GM18517 (cell line): ENCODE results near the gene TET1.
"Not testable (repeated sequence)": the region's sequence is repeated elsewhere in the genome, so short reads cannot be mapped to it uniquely, and the experiment has no call there.

Experiments used
- ATAC-seq: cut with Tn5 transposase; IDR thresholded peaks from one replicate; pipeline ENCODE4 v1.9.1; 2021; ENCODE audit warnings: mild to moderate bottlenecking, moderate library complexity; ENCODE audit not compliant: unreplicated experiment

Gene TET1

DNA sequence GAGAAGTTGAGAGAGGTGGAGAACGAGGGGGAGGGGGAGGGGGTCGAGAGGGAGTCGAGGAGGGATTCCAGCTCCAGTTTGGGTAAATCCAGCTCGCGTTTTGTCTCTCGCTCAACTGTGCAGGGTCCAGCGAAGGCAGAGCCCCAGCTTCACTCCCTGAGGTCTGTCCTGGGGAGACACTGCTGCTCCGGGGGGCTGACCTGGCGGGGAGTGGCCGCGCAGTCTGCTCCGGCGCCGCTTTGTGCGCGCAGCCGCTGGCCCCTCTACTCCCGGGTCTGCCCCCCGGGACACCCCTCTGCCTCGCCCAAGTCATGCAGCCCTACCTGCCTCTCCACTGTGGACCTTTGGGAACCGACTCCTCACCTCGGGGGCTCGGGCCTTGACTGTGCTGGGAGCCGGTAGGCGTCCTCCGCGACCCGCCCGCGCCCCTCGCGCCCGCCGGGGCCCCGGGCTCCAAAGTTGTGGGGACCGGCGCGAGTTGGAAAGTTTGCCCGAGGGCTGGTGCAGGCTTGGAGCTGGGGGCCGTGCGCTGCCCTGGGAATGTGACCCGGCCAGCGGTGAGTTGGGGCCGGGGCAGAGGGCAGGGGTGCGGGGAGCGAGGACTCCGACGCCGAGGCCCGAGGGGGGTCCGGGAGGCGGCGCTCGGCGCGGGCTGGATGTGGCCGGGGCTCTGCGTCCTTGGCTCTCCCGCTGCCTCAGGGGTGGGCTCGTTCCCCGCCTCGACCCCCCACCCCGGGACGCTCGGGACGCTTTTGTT lies at the start of gene TET1:
Gene TET1 (plus strand): TSS at position 152 of the 757 bp plus-strand sequence. CDS start 12,002 bp downstream, outside the sequence.
- no peak for ATAC-seq

DNA sequence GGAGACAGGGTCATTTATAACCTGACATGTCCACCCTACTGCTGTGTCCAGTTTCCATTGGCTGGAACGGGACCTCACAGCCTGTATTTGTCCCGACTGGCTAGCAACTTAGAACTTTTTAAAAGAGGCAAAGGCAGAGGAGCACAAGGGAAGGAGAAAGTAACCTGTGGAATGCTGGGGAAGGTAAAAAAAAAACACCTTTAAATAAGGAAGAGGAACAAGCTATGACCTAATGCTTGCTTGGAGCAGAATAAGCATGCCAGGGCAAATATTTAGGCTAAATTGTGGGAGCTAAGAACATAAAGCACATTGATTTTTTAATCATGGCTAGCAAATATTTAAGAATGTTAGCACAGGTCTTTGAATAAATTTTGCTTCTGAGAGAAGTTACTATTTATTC lies 43.9 kb upstream of the TET1 start:
- not testable (repeated sequence) for ATAC-seq

DNA sequence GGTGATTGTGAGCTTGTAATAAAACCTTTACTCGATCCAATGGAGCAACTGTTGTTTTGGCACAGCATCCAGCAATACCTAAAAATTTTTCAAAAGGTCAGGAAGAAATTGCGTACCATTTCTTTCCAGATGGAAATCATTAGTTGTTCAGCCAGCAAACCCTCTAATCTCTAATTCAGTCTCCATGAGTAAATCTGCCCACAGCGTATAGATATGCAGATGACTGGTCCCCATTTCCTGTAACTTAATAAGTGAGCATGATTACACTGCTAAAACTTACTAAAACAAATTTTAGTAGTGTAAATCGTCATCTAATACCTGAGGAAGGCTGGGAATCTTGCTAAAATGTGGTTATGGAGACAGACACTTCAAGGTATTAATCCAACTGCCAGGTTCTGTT lies 43.4 kb upstream of the TET1 start:
- ATAC-seq = no peak

DNA sequence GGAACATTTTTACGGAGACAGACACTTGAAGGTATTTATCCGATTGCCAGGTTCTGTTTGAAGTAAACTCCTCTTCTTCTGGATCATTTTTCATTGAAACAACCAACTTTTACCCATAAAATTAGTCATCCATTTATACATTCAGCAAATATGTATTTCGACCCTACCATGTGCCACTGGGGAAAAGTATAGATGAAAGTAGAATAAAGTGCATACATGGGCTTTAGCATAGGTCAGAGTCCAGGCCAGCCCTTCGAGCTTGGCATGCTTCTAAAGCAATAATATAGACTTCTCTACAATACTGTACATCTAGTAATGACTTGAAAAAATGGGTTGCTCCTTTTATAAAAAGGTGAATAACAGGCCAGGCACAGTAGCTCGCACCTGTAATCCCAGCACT lies 42.9 kb upstream of the TET1 start:
- ATAC-seq = no peak

DNA sequence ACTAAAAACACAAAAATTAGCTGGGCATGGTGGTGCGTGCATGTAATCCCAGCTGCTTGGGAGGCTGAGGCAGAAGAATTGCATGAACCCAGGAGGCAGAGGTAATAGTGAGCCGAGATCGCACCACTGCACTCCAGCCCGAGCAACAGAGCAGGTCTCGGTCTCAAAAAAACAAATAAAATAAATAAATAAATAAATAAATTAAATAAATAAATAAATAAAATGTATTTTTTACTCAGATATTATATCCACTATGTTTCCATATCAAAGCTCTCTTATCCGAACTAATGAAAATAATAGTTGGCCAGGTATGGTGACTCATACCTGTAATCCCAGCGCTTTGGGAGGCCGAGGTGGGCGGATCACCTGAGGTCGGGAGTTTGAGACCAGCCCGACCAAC lies 41.5 kb upstream of the TET1 start:
- not testable (repeated sequence) for ATAC-seq

DNA sequence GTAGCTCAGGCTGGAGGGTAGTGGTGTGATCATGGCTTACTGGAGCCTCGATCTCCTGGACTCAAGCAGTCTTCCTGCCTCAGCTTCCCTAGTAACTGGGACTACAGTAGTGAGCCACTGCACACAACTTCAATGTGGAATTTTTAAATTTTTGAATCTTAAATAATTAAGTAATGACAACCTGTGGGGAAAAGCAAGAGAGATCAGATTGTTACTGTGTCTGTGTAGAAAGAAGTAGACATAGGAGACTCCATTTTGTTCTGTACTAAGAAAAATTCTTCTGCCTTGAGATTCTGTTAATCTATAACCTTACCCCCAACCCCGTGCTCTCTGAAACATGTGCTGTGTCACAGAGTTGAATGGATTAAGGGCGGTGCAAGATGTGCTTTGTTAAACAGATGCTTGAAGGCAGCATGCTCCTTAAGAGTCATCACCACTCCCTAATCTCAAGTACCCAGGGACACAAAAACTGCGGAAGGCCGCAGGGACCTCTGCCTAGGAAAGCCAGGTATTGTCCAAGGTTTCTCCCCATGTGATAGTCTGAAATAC lies 34.6 kb upstream of the TET1 start:
- not testable (repeated sequence) for ATAC-seq

DNA sequence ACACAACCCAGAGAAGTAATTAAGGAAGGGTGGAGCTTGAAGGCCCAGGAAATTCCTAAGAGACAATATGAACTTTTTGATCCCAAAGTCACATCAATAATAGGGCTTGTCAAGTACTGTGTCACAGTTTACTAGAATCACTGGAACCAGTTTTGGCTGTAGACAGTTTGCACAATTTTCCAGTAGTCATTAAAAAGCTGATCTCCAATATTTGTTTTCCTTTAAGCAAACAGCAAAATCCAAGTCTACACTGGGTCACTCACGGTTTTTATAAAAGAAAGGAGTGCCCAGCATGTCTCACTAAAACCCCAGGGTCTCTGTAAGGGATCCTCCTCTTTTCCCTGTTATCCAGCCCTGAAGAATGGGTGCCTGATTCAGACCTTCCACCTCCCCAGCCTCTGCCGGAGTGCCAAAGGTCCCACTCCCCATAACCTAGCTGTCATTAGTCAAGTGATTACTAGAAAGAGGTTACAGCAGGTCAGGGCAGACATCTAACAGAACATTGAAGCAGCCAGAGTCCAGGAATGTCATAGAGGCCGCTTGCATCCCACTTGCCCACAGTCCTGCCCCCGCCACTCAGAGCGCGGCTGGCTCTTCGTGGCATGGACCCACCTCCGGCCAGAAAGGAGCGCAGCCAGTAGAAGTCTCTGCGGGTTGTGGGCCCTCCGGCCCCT lies 33.4 kb upstream of the TET1 start:
- ATAC-seq = peak; percentile 68

DNA sequence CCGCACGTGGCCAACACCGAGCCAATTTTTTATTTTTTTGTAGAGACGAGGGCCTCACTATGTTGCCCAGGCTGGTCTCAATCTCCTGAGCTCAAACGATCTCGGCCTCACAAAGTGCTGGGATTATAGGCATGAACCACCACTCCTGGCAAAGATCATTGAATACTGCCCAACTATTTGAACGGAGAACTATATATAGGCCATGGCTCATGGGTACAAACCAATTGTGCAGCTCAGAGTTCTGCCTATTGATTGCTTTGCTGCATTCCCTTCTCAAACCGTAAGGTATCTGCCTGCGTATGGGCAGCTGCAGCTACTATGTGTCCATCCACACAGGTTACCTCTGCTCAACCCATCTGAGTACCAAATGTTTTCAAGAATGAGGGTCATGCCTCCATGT lies 23.2 kb upstream of the TET1 start:
- ATAC-seq = no peak

DNA sequence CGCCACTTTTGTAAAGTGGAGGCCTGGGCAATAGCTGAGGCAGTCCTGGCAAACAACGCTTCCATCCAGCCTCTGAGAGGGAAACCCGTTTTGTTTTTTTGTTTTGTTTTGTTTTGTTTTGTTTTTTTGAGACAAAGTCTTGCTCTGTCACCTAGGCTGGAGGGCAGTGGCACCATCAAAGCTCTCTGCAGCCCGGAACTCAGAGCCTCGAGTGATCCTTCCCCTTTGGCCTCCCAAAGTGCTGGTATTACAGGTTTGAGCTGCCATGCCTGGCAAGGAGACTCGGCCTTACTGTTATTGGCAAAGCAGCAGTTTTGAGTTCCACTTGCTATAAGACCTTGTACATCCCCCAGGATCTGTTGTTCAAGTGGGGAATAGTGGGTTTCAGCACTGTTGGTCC lies 22.3 kb upstream of the TET1 start:
- no peak for ATAC-seq

DNA sequence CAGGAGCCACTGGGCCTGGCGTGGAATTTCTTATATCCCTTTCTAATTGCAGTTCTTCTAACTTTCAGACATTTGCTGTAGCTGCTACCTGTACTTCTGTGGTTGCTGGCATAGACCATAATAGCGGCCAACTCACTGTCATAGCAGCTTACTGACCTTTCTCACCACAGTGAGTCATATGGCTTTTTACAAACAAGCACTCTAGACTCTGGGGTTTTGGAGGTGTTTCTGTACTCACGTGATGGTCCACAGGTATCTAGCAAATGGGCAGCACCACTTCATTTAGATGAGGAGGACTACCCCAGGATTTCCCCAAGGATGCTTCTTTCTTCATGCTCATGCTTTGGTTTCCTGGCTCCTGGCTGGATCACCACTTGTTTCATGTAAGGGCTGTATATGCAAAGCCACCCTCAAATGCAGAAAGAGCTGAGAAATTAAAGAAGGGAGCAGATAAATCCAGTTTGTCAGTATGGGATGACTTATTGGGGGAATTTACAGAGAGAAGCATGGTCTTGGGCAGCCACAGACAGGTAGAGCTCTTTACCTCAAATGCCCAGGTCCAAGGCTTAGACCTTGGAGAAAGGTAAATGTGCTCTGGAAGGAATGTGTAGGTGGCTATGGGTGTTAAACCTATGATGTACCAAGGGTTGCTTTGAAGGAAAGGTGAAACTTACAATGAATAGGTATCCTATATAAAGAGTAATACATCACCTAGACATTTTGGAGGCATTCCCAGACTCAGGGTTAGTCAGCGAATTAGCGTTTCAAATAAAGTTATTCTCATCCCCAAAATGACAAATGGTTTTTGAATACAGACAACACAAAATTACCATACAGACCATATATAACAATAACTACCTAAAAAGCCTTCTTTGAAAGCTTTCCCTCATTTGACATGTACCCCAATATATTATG lies 16.9 kb upstream of the TET1 start:
- no peak for ATAC-seq

DNA sequence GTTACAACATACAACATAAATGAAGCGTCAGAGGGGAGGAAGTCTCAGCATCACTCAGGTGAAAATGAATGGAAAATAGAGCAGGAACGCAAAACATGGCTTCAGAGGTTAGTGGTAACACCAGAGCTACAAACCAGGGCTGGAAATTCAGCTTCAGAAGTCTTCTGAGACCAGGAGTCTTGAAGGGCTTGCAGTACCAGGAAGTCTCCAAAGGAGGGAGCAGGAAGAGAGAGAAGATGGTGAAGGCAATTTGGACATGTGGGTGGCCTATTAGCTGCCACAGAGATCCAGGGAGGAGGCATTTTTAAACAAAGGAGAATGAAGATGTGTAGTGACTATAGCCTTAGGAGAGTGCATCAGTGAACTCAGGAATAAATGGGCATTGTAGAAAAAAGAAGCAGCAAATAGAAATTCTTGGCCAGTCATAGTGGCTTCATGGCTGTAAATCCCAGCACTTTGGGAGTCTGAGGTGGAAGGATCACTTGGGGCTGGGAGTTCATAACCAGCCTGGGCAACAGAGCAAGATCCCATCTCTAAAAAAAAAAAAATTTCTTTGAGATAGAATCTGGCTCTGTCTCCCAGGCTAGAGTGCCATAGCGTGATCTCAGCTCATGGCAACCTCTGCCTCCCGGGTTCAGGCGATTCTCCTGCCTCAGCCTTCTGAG lies 9.3 kb upstream of the TET1 start:
- peak; percentile 77 for ATAC-seq

DNA sequence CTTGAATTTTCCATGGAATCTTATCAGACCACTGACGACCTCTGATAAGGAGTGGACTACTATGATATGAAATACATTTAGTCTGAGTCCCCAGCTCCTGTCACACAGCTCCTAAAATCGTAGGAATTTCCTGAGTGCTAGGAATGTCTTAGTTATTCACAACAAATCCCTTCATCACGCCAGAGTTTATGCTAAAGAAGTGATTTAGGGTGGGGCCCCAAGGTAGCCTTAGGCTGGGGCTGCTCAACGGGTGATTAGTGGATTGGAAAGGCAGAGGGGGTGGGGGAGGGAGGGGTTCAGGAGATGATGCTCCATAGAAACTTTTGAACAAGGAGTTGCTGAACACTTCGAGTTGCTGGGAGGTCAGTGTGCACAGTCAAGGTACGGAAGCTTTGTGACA lies 7.0 kb upstream of the TET1 start:
- ATAC-seq = no peak

DNA sequence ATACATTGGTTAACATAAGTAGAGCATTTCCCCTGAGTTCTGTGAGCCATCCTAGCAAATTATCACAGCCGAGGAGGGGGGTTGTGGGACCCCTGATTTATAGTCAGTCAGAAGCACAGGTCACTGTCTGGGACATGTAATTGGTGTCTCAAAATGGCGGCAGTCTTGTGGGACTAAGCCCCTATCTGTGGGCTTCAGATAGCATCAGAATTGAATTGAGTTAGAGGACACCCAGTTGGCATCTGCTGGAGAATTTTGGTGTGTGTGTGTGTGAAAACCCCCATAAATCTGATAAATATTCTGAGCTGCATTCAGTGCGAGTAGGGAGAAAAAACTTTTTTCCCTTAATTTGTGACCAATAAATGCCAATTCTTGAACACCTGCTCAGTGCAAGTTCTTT lies 6.5 kb upstream of the TET1 start:
- no peak for ATAC-seq

DNA sequence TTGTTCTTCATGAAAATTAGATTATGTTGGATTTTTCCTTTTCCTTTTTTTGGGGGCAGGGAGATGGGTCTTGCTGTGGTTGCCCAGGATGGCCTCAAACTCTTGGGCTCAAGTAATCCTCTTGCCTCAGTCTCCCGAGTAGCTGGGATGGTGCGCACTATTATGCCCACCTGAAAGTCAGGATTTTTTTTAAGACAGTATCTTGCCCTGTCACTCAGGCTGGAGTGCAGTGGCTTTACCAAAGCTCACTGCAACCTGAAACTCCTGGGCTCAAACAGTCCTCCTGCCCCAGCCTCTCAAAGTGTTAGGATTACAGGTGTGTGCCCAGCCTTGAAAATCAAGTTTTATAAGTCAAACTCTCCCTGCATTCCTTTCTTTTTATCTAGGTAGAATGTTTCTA lies 1.7 kb upstream of the TET1 start:
- no peak for ATAC-seq

DNA sequence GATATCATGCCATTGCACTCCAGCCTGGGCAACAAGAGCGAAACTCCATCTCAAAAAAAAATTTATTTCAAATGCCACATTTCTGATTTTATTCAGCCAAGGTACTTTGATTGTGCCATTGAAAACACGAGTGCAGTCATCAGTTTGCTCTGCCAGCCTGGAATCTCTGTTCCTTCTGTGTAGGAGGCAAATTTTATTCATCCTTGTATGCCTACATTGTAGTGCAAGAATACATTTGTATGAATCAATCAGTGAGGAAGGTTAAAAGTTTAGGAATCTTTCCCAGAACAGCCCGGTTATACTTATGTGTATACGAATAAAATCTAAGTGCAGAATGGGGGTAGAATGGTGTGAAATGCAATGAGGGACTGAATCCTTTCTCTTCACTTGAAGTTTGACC lies 886 bp upstream of the TET1 start:
- ATAC-seq = no peak

DNA sequence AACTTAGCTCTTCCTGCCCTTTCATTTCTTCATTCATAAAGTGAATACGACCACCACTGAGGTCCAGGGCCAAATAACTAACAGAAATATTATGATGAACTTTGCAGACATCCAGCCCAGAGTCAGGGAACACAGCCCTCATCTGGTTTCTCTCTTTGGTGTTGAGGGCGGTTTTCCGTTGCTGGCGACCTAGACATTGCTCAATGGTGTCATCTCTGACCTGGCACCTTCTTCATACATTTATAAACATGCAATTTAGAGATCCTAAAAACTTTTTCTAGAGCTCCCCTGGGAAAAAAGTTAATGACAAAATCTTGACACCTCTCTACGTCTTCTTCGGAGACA lies 324 bp upstream of the TET1 start:
- ATAC-seq = no peak

DNA sequence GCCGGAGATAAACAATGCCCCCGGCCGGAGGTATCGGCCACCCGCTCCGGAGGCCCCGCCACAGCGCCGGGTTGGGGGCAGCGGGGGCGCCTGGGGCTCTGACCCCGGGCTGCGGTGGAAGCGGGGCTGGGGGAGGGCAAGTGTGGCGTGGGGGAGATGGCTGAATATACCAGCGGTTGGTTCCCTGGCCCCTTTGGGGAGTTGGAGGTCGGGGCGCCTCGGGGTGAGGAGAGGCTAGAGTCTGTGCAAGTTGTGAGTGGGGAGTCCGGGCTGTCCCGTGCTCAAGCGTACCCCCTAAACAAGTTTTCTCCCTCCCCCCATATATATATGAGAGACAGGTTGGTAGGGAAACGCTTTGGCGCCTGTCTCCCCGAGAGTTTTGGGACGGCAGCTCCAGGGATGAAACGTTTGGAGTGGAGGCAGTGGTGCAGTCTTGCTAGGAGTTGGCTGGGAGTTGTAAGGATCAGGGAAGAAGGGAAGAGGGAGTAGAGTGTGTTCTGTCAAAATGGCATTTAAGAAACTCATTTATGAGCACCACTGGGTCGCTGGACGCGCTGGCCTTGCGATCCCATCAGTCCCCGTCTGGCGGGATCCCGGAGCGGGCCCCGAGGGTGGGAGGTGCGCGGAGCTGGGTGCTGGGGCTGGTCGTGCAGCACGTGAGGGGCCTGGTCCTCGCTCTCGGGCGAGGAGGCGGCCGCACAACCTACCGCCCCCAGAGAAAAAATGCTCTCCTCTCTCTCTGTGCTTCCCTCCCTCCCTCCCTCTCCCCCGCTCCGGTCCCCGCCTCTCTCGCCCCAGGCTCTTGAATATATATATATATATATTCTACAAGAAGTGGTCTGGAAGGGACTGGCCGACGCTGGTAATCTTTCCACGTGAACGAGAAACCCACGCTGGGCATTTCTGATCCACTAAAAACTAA lies 1.1 kb downstream of the TET1 start:
- no peak for ATAC-seq

DNA sequence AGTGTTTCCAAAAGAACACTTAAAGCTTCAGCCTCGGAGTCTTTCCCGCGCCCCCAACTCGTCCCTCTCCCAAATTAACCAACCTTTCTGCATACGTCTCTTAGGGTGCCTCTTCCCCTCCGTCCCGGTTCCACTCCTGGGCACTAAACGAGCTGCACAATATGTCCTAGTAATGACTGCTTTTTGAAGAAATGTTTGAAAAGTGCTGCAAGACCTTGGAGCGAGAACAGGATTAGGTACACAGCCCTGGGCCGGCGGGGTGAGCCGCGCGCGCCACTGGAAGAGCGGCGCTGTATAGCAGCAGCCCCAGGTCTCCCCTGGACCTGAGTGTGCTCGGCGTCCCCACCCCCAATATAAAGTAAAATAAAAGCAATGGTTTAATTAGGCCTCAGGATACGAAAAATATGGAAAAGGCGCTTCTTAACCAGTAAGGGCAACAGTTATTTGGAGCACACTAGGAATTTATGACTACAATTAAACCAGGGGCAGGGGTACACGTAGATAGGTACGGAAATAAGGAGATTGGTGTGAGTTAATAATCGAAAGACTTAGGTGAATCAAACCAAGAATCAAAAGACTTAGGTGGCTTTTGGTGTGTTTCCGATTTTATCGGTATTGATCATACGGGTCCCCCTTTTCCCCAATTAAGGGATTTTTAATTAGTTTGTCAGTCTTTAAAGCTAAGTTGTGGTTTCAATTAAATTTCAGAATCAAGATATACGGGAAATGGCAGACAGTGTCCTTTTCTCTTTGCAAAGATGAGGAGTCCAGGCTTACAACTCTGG lies 1.9 kb downstream of the TET1 start:
- ATAC-seq = no peak
